NOMO-1 (cell line): ENCODE measurements around the gene ZNF804B.
A peak's percentile ranks its signal among the peaks of the same experiment; 100 is the strongest.

ENCODE experiments used
- DNase-seq, 2 experiments: peaks; one replicate each; lab custom pipeline; 2025; ENCODE audit not compliant: unreplicated experiment in 2 of 2; lab: John Stamatoyannopoulos, UW

The ZNF804B gene

DNA sequence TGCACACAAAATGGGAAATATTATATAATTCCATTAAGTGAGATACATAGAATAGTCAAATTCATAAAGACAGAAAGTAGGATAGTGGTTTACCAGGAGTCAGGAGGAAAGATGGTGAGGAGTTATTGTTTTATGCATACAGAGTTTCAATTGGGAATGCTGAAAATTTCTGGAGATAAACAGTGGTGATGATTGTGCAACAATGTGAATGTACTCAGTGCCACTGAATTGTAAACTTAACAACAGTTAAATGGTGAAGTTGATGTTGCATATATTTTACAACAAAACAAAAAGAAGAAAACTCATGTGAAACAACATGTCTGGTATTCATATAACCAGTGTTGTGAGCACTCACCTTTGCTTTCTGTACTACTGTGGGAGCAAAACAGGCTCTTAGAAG is 204.9 kb downstream of the ZNF804B start:
- no peak for DNase-seq

DNA sequence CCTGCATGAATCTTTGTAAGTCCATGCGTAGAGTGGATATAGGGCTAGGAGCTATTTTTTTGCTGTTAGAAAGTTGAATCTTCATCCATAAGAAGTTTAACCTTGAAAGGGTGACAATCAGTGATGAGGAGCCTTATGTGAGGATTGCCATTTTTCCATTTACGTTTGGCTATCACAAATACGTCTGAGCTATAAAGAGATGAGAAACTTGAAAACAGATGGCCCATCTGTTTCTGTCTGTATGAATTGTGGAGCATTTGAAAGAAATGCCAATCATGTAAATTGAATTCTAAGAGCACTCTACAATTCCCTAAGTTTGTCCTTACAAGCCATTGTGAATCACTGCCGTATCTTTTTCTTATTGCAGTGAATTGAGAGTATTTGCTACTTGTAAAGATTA is 205.9 kb downstream of the ZNF804B start:
- DNase-seq: no peak

DNA sequence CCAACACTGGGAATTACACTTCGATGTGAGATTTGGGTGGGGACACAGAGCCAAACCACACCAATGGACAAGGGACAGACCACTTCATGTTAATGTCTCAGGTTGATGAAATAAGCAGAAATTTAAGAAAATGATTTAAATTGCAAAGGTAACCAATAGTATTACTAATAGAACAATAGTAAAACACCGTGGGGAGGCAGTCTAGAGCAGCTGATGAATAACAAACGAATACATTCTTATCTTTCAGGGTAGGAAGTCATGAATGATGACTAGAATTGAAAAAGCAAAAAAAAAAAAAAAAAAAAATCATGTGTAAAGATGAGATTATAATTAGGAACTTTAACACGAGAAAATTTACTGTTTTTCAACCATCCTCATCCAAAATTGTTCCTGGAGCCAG is 207.9 kb downstream of the ZNF804B start:
- no peak for DNase-seq

DNA sequence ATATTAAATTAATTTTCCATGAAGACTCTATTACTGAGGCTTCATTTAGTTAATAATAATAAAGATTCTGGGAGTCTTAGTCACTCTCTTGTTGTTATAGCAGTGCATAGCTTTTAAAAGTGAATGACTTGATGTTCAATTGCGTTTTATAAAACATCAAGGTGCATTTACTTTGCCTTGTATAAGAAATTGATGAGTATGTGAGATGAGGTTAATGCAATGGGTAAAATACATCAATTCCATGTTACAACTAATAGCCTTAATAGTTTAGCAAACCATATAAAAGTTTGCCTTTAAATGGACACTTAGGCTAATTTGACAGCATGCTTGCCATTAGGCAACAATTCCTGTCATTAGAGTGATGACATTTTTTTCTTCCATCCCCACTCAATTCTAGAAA is 209.7 kb downstream of the ZNF804B start:
- no peak for DNase-seq

DNA sequence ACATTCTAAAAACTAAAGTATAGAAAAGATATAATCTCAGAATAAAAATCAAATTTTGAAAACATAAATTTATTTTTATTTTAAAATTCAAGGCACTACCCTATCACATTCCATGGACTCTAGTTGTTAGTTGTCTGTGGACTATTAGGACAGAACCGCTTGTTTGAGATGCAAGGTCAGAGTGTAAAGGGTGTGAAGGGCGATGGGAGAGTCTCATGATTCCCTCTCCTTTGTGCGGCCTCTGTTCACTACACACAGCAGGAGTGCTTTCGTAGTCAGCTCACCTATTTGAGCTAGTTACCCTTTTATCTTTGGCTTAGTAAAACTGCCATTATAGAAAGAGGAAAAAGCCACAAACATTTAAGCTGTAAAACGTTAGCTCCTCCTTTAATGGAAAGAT is 225.8 kb downstream of the ZNF804B start:
- DNase-seq: no peak

DNA sequence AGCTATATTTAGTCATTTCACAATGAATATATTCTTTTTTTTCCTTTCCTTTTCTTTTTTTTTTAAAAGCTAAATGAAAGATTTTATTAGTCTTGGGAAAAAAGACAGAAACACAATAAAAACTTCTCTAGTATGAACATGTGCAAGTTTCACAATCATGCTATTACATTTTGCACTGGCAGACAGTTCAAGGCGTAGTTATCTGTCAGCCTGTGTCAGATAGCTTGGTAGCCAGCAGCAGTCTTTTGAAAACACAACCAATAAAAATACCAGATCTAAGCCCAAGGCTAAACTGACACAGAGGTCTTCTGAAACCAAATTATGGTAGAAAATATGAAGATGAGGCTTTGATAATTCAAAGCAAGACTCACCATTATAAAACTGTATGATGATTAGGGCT is 241.8 kb downstream of the ZNF804B start:
- no peak for DNase-seq

DNA sequence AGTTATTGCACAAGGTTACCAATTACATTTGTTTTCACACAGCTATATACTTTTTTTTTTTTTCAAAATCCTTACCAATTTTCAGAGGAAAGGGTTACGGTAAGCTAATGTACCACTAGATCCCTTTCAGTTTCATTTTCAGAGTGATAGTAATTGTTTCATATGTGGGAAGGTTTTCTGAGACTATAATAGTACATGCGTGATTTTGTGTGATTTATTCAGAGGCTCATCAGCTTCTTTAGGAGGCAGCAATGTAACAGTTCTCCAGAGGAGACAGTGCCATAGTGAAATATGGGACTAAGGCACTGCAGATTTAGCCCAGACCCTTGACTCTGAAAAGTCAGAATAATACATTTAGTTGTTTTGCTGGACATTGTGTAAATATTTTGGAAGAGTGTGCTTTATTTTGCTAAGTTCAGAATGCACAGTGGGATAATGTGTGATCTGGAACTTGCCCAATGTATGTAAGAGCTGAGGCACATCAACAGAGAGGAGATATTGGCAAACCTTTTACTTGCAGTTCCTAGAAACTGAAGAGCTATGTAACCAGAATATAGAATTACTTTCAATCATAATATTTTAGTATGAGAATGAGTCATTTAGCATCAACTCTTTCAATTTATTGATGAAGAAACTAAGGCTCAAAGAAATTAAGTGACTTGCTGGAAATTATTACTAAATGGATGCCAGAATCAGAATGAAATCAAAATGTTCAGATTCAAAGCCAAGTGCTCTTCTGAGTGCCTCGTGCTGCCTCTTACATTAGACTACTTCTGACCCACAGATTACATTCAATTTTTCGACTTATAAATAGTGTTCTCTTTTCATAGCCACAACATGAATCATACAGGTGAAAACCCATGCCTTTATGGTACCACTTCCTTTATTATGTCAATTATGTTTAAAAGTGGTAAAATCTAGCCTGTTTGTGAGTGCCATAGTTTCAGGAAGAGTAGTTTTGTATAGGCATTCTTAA is 243.8 kb downstream of the ZNF804B start:
- peak in 1 of 2 experiments; percentile 43 for DNase-seq

DNA sequence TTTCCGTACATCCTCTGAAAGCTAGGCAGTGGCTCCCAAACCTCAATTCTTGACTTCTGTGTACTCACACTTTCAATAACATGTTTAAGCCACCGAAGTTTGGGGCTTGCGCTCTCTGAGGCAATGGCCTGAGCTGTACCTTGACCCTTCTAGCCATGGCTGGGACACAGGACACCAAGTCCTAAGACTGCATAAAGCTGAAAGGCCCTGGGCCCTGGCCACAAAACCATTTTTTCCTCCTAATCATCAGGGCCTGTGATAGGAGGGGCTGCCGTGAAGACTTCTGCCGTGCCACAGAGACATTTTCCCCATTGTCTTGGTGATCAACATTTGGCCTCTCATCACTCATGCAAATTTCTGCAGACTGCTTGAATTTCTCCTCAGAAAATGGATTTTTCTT is 252.5 kb downstream of the ZNF804B start:
- no peak for DNase-seq

DNA sequence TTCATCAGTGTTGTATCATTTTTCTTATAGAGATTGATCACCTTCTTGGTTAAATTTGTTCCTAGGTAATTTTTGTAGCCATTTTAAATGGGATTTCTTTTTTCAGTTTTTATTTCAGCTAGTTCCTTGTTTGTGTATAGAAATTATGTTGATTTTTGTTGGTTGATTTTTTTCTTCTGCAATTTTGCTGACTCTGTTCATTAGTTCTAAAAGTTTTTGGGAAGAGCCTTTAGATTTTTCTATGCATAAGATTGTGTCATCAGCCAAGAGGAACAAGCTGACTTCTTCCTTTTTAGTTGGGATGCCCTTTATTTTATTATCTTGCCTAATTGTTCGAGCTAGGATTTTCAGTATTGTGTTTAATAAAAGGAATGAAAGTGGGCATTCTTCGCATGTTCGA is 258.2 kb downstream of the ZNF804B start:
- no peak for DNase-seq

DNA sequence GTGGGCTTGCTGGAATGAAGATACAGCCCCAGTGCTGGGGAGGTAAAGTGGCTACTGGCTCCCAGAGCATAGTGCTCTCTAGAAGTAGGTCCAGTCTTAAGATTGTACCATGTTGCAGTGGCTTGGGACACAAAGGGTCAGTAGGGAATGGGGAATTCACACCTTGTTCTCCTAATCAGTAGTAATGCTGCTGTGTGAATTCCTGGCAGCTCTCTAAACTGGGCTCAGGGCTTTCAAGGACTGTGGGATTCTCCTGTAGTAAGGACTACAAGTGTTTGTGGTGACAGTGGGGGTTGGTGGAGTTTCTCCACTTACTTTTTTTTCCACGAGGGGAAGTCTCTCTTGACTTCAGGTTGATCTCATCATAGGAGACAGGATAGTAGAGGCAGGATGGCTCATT is 262.2 kb downstream of the ZNF804B start:
- DNase-seq: no peak

DNA sequence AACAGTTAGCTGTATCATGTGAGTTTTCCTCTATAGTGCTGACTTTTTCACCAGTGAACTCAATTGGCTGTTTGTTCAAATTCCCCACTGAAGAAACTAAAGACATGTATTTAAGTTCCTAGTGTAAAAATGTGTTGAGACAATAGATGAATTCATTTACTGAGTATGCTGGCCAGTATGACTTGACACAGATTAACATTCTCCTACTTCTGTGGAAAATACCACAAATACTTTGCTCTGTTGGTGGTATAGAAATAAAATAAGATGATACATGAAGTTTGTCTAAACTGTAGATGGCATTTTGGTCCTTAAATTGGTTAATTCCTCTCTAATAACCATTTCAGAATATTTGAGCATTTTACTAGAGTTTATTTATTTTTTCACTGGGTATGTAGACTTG is 263.7 kb downstream of the ZNF804B start:
- no peak for DNase-seq

DNA sequence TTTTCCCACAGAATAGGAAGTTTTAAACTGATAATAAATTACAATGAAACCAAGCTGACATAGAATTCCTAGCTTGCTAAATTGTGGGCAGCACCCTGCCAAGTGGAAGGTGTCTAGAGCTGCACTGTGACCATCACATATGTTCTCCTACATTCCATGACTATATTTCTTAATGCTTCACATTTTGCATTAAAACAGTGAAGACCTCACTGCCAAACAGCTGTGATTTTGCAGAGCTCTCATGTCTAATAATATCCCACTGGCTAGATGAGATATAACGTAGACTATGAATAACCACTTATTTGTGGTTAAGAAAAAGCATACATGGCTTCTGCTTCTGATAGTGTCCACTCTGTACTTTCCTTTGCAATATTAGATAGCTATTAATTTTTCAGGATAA is 264.4 kb downstream of the ZNF804B start:
- no peak for DNase-seq

DNA sequence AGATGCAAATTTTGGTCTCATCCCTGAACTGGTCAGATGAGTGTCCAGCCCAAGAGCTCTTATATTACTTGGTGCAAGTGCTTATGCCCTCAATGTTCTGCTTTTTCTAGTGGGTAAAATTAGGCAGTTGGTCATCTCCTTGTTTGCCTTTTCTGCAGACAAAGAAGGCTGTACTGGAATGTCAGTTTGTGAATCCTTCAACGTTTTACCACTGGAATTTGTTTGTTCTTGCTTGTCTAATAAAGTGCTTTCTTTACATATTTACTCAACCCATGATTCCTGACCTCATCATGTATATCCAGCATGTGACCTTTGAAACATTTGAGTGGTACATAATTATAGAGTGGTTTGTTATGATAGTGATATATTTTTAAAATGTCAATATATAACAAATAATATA is 268.3 kb downstream of the ZNF804B start:
- DNase-seq: no peak

DNA sequence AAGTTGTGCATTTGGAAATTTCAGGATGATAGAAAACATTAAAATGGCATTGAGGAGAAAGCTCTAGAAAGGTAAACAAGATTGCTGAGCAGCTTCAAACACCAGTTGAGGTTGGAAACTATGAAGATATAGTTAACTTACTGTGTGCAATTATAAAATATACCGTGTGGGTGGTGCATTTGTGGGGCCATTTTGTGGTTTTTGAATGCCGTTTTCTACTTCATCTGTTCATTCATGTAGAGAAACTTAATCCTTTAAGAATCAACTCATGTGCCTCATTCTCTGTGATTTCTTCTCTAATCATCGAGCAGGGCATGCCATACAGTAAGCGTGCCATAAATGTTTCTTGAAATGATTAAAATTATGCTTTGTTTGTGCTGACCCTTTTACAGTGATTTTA is 268.8 kb downstream of the ZNF804B start:
- DNase-seq: no peak

DNA sequence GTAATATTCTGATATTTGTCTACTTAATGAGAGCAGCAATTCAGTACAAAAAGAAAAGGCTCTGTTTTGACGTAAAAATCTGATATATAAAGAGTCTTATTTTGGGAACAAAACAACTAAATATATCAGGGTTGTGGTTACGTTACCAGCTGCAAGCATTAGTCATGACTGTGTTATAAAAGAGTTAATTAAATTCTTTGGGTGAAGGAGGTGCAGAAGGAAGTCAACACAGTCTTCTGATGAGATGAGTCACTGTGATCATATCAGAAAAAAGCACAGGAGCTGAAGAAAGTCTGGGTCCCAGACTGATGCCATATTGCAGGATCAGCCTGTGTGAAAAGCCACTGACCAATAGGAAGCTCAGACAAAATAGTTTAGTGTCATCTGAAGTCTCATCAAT is 270.4 kb downstream of the ZNF804B start:
- DNase-seq: peak in 1 of 2 experiments; percentile 15

DNA sequence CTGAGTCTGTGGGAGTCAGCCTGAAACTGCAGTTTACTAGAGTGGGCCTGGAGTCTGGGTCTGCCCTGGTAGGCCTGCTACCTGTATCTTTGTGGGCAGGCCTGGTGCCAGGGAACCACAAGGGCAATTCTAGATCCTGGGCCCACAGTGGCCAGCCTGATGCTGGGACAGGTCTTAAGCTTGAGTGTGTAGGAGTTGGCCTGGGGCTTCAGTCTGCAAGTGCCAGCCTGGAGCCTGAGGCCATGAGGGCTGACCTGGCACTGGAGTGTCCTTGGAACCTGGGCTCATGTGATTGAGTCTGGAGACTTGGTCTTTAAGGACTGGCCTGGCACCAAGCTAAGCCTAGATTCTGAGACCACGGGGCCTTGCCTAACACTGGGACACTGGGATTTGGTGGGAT is 281.7 kb downstream of the ZNF804B start:
- DNase-seq: no peak

DNA sequence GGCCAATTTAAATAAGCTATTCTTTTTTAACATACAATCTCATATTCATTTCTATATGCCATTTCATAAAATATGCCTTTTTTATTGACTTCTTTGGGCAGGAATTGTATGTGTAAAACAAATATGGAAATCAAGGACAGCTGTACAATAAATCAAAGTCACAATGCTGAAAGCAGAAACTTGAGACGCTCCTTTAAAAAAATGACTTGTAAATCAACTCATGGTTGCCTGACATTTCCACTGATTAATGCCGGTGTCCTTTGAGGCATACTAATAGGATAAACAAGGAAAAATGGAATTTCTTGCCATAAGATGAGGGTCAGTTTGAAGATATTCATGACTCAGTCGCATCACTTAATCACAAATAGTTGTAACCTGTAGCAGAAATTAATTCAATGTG is 283.4 kb downstream of the ZNF804B start:
- no peak for DNase-seq

DNA sequence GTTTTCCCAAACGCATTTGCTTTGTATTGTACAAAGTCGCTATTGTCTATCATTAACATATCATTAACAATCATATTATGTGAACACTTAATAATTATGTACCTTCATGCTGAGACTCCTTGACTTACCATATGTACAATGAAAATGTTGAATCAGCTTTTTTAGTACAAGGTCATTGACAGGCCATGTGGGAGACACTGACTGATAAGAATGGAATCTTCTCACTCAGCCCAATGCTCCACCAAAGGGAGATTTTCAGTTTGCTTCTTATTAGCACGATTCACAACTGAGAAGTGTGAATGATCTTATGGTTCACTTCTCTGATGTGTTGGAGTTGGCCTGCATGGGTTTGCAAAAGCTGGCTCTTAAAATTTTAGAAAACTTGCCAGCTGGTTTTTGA is 289.5 kb downstream of the ZNF804B start:
- no peak for DNase-seq

DNA sequence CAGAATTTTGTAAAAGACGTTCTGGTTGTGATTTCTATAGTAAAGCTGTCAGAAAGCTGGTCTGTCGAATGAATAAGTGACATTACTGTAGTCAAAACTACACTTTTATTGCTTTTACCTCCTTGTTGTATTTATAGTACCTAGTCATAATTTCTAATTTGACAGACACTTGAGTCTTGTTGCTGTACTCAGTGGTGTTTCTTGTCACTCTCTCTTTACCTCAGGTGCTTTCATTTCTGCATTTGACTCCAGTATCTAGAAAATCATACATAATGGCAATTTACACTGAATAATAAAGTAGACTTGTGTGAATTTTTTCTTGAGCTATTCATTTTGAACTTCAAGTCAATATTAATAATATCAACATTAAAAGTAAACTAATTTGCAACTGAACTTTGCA is 293.6 kb downstream of the ZNF804B start:
- DNase-seq: no peak

DNA sequence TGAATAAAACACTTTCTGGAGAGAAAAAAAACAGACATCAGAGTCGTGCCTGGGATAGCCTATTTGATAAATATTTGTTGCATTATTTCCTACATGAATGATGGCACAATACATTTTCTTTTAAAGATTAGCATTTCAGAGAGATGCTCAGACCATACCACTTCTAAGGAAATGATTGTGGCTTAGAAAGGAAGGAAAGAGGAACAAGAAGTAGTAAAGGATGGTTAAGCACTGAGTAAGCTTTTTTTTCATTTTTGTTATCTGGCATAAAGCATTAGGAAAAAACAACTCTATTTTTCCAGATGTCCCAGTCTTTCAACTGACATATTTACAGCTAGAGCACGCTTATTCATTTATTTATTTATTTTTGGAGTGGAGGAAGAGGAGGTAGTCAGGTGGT is 294.9 kb downstream of the ZNF804B start:
- no peak for DNase-seq

DNA sequence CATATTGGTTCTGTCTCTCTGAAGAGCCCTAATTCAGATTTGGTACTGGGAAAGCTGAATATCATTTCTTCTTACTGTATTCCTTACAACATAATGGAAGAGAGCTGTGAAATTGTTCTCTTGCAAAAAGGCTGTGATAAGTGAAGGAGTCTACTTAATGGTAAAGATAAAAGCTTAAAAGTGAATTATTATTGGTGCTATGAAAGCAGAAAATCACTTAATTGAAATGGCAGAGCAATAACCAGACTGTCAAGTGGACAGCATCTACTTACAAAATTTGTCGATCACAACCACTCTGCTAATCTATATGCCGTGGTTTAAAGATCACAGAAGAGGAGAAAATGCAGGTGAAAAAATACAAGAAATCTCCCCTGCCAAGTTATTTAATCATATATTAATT is 300.7 kb downstream of the ZNF804B start:
- no peak for DNase-seq

DNA sequence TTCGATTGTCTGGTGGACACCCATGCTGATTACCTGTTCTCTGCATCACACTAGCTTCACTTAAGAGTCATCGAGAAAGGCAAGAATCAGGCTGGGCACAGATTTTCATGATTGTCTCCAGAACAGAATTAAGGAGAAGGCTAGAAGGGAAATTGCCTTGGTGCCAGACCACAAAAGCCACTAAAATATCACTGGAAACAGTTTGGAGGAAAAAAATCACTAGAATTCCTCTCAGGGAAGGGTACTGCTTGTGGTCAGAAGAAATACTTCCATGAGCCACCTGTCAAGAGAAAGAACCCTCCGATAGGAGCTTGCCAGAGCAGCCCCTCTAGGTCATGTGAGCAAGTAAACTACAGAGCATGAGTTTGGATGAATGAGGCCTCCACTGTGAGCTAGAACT is 305.3 kb downstream of the ZNF804B start:
- DNase-seq: no peak

DNA sequence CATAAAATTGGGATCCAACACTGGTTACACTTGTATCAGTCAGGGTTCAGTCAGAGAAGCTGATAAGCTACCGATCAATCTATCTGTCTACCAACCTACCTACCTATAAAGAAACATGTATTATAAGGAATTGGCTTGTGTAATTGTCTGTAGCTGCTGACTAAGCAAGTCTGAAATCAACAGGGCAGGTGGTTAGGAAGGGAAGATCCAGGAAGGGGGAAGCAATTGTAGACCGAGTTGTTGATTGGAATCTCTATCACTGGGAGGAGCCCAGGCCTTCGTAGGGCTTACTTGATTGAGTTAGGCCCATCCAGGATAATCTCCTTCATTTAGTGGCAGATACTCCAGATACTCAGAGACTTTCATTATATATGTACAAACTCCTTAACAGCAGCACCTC is 307.5 kb downstream of the ZNF804B start:
- DNase-seq: no peak
